ENCODE results near the gene MR1.
A peak's percentile ranks its signal among the peaks of the same experiment; 100 is the strongest.

DNA sequence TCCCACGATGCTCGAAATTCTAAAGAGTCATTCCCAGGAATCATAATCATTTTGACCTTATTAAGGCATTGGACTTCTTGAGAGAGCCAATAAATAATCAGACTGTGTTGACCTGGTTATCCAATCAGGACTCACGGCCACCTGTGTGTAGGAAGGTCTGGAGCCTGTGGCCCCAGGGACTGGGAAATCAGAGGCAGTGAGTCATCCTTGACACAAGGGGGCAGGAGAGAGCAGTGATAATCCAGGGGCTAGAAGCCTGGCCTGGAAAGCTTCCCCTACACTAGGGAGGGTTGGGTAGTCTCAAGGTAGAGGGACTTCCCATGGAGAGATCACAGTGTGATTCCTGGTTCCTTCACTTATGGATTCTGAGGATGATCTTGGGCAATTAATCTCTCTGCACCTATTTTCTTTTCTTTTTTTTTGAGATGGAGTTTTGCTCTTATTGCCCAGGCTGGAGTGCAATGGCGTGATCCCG is 4.7 kb downstream of the MR1 start:
- TF ChIP-seq, protein P1, sequence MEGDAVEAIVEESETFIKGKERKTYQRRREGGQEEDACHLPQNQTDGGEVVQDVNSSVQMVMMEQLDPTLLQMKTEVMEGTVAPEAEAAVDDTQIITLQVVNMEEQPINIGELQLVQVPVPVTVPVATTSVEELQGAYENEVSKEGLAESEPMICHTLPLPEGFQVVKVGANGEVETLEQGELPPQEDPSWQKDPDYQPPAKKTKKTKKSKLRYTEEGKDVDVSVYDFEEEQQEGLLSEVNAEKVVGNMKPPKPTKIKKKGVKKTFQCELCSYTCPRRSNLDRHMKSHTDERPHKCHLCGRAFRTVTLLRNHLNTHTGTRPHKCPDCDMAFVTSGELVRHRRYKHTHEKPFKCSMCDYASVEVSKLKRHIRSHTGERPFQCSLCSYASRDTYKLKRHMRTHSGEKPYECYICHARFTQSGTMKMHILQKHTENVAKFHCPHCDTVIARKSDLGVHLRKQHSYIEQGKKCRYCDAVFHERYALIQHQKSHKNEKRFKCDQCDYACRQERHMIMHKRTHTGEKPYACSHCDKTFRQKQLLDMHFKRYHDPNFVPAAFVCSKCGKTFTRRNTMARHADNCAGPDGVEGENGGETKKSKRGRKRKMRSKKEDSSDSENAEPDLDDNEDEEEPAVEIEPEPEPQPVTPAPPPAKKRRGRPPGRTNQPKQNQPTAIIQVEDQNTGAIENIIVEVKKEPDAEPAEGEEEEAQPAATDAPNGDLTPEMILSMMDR (IDR thresholded peaks at IDR 0.05), result peak; percentile 52 to 79 (median 75)
- no peak for TF ChIP-seq POLR2A (IDR thresholded peaks at IDR 0.05)
- no peak for TF ChIP-seq POLR2AphosphoS5 (IDR thresholded peaks at IDR 0.05)
